Liver (tissue), 3 donors: ENCODE results near the gene HDC.
A peak's percentile ranks its signal among the peaks of the same experiment; 100 is the strongest.

Experiments used
- EGR1 ChIP-seq, 2 donors: IDR thresholded peaks; 2 replicates each; pipeline ENCODE4 v1.6.1; 2016 to 2018; ENCODE audit warnings: antibody characterized with exemption in 2 of 2, low read depth in 2 of 2
- FOXA1 ChIP-seq: IDR thresholded peaks from 2 replicates; pipeline ENCODE4 v1.6.1; 2016; ENCODE audit warnings: antibody characterized with exemption
- GABPA ChIP-seq, 2 donors: IDR thresholded peaks in 1 of 2; conservative IDR thresholded peaks in 1 of 2; 2 replicates each; pipeline ENCODE4 v1.6.1; 2016; ENCODE audit warnings: antibody characterized with exemption in 2 of 2, mild to moderate bottlenecking in 1 of 2, moderate library complexity in 1 of 2
- HNF4G ChIP-seq: IDR thresholded peaks from 2 replicates; pipeline ENCODE4 v1.6.1; 2016; ENCODE audit warnings: antibody characterized with exemption
- JUND ChIP-seq, 2 donors: IDR thresholded peaks; 2 replicates each; pipeline ENCODE4 v1.6.1; 2016; ENCODE audit warnings: antibody characterized with exemption in 2 of 2
- RAD21 ChIP-seq, 2 donors: IDR thresholded peaks; 2 replicates each; pipeline ENCODE4 v1.6.1; 2016; ENCODE audit warnings: antibody characterized with exemption in 2 of 2, mild to moderate bottlenecking in 2 of 2
- RXRA ChIP-seq, 2 donors: IDR thresholded peaks; 2 replicates each; pipeline ENCODE4 v1.6.1; 2017 to 2018; ENCODE audit warnings: antibody characterized with exemption in 2 of 2, mild to moderate bottlenecking in 1 of 2
- SP1 ChIP-seq: IDR thresholded peaks from 2 replicates; pipeline ENCODE4 v1.6.1; 2018; ENCODE audit warnings: antibody characterized with exemption, mild to moderate bottlenecking
- TAF1 ChIP-seq: conservative IDR thresholded peaks from 2 replicates; pipeline ENCODE4 v1.6.1; 2016; ENCODE audit warnings: antibody characterized with exemption, mild to moderate bottlenecking
- YY1 ChIP-seq: IDR thresholded peaks from 2 replicates; pipeline ENCODE4 v1.6.1; 2016; ENCODE audit warnings: antibody characterized with exemption, mild to moderate bottlenecking
- TF ChIP-seq, protein P1 (sequence below): fragments of 150-350 bp; IDR thresholded peaks from 2 replicates; pipeline ENCODE4 v1.5.1; 2017; ENCODE audit warnings: improper control_type of control experiment, low read depth, low read length; ENCODE audit not compliant: missing input control
- TF ChIP-seq, protein P2 (sequence below): IDR thresholded peaks from 2 replicates; pipeline ENCODE4 v1.6.1; 2016; ENCODE audit warnings: antibody characterized with exemption, mild to moderate bottlenecking
- TF ChIP-seq, protein P3 (sequence below): IDR thresholded peaks from 2 replicates; pipeline ENCODE4 v1.6.1; 2016; ENCODE audit warnings: antibody characterized with exemption
- donor health status: healthy.
- donor health status: healthy.

DNA sequence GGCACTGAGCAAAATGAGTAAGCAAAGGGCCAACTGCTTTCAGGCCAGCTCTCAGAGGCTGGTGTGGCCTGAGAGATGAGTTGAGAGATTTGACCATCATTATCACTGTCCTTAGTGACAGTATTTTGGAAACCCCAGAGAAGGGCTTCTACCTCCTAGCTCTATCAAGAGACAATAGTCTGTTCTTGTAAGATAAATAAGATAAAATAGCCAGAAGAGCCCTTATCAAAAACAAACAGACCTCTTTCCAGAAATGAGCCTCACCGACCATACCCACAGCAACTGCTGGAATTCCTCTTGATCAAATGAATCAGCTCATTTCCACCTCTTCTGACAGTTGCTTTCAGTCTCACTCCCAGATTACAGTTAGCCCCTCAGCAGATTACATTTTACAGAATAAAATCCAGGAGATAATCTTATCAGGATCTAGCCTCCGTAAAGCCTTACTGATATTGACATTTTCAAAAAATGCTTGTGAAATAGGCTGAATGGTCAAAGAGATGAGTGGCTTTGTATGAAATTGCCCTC lies 4.5 kb downstream of the HDC start:
- TF ChIP-seq TAF1, result no peak
- no peak for TF ChIP-seq SP1
- TF ChIP-seq, protein P1, sequence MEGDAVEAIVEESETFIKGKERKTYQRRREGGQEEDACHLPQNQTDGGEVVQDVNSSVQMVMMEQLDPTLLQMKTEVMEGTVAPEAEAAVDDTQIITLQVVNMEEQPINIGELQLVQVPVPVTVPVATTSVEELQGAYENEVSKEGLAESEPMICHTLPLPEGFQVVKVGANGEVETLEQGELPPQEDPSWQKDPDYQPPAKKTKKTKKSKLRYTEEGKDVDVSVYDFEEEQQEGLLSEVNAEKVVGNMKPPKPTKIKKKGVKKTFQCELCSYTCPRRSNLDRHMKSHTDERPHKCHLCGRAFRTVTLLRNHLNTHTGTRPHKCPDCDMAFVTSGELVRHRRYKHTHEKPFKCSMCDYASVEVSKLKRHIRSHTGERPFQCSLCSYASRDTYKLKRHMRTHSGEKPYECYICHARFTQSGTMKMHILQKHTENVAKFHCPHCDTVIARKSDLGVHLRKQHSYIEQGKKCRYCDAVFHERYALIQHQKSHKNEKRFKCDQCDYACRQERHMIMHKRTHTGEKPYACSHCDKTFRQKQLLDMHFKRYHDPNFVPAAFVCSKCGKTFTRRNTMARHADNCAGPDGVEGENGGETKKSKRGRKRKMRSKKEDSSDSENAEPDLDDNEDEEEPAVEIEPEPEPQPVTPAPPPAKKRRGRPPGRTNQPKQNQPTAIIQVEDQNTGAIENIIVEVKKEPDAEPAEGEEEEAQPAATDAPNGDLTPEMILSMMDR, result no peak
- TF ChIP-seq RAD21 (IDR thresholded peaks at IDR 0.05), result no peak
- TF ChIP-seq, protein P2, sequence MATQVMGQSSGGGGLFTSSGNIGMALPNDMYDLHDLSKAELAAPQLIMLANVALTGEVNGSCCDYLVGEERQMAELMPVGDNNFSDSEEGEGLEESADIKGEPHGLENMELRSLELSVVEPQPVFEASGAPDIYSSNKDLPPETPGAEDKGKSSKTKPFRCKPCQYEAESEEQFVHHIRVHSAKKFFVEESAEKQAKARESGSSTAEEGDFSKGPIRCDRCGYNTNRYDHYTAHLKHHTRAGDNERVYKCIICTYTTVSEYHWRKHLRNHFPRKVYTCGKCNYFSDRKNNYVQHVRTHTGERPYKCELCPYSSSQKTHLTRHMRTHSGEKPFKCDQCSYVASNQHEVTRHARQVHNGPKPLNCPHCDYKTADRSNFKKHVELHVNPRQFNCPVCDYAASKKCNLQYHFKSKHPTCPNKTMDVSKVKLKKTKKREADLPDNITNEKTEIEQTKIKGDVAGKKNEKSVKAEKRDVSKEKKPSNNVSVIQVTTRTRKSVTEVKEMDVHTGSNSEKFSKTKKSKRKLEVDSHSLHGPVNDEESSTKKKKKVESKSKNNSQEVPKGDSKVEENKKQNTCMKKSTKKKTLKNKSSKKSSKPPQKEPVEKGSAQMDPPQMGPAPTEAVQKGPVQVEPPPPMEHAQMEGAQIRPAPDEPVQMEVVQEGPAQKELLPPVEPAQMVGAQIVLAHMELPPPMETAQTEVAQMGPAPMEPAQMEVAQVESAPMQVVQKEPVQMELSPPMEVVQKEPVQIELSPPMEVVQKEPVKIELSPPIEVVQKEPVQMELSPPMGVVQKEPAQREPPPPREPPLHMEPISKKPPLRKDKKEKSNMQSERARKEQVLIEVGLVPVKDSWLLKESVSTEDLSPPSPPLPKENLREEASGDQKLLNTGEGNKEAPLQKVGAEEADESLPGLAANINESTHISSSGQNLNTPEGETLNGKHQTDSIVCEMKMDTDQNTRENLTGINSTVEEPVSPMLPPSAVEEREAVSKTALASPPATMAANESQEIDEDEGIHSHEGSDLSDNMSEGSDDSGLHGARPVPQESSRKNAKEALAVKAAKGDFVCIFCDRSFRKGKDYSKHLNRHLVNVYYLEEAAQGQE, result no peak
- TF ChIP-seq, protein P3, sequence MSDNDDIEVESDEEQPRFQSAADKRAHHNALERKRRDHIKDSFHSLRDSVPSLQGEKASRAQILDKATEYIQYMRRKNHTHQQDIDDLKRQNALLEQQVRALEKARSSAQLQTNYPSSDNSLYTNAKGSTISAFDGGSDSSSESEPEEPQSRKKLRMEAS, result no peak
- TF ChIP-seq YY1, result no peak
- TF ChIP-seq EGR1 (IDR thresholded peaks at IDR 0.05; ENCODE audit: low read depth in 2 of 2), result no peak
- no peak for TF ChIP-seq HNF4G
- TF ChIP-seq RXRA (IDR thresholded peaks at IDR 0.05), result peak in 1 of 2 donors; percentile 12
- TF ChIP-seq JUND (IDR thresholded peaks at IDR 0.05), result no peak
- no peak for TF ChIP-seq FOXA1
- TF ChIP-seq GABPA (IDR thresholded peaks at IDR 0.05 in 1 of 2, conservative IDR thresholded peaks at IDR 0.05 in 1 of 2), result no peak
